Prostate gland (tissue), 2 donors: ENCODE data around the gene FAM170B.

ENCODE experiments used
- CTCF ChIP-seq, 4 experiments: fragments of 200-600 bp in 2 of 4; fragments of 450-650 bp in 2 of 4; sonication (generic) in 2 of 4; IDR thresholded peaks; 1 replicate in 3 of 4; 2 replicates in 1 of 4; pipeline ENCODE4 v1.5.1; 2016 to 2019; ENCODE audit warnings: antibody characterized with exemption in 4 of 4, mild to moderate bottlenecking in 2 of 4, moderate library complexity in 2 of 4
- POLR2A ChIP-seq: fragments of 450-650 bp; IDR thresholded peaks from one replicate; pipeline ENCODE4 v1.6.1; 2016; ENCODE audit warnings: antibody characterized with exemption, mild to moderate bottlenecking

DNA sequence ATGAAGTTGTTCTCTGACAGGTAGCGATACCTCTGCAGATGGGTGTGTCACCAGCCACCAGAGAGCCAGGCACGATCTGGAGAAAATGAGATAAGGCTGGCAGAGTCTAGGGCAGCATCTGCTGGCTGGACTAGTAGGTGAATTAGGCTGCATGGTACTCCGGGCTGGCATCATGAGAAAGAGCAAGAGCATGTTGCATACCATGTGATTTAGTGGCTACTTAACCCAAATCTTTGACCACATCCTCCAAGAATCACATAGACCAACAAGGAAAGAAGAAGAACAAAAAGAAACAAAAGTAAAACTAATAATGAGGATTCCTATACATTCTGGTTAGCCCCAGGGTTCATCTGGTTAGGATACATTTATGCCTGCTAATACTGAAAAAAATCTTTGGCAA is 23.4 kb upstream of the FAM170B start:
- TF ChIP-seq CTCF (IDR thresholded peaks at IDR 0.05), result no peak
- no peak for TF ChIP-seq POLR2A
